ENCODE data around the gene FAS. TPM values are rescaled to one million over a fixed set of nuclear protein-coding genes. Genes with fewer than 3 reads are reported as not detected.

The FAS gene
- total RNA-seq, 1 experiment from 2014 or later: 9.3 TPM

- Histone ChIP-seq H3K9me3 (ENCODE audit: control insufficient read depth in 1 of 2, insufficient read depth in 1 of 2, low read depth in 1 of 2, low read length in 2 of 2) (no peaks in the 10 kb centered on the region), H3K9ac (ENCODE audit: low read length) (no peak overlapping the region), H3K4me3 (replicated peaks in 1 of 2; ENCODE audit: low read depth in 1 of 2, low read length in 2 of 2) (no peak overlapping the region), H2AFZ (ENCODE audit: low read depth, low read length, poor library complexity, severe bottlenecking) (no peak overlapping the region), H3K4me2 (ENCODE audit: low read length) (no peak overlapping the region), H3K27ac (ENCODE audit: low read depth, low read length) (no peak overlapping the region), H4K20me1 (ENCODE audit: insufficient read depth) (no peaks in the 10 kb centered on the region), H3K9me2 (ENCODE audit: insufficient read depth) (no peaks in the 10 kb centered on the region), H3K36me3 (ENCODE audit: control insufficient read depth in 1 of 2, insufficient read depth in 2 of 2, low read length in 2 of 2) (no peaks in the 10 kb centered on the region), H3K79me2 (ENCODE audit: insufficient read depth, low read length) (no peaks in the 10 kb centered on the region), H3K4me1 (ENCODE audit: control insufficient read depth in 1 of 2, insufficient read depth in 2 of 2, low read length in 2 of 2) (no peaks in the 10 kb centered on the region), H3K27me3 (ENCODE audit: insufficient read depth, low read length) (no peaks in the 10 kb centered on the region)
- ATAC-seq: no peak
- ChIA-PET CTCF (no interaction called here), POLR2A (no interaction called here), RAD21 (ENCODE audit: low non-redundant PET in 1 of 2, low total read pairs in 2 of 2, uncharacterized antibody in 2 of 2, unreplicated experiment in 2 of 2) (no interaction called here)
- intact Hi-C loops (cut with micrococcal nuclease): no loop called here
- no peak for TF ChIP-seq ATF3 (IDR thresholded peaks at IDR 0.05)
- TF ChIP-seq ZNF274 (IDR thresholded peaks at IDR 0.05; ENCODE audit: low read depth, low read length): no peak
- no peak for TF ChIP-seq CBX3 (IDR thresholded peaks at IDR 0.05; ENCODE audit: low read depth)
- TF ChIP-seq REST (IDR thresholded peaks at IDR 0.05; ENCODE audit: low read depth): no peak
- no peak for TF ChIP-seq ZFX (IDR thresholded peaks at IDR 0.05)
- no peak for TF ChIP-seq JUND (IDR thresholded peaks at IDR 0.05)
- TF ChIP-seq SP1 (IDR thresholded peaks at IDR 0.05; ENCODE audit: low read depth): no peak
- TF ChIP-seq RAD21 (IDR thresholded peaks at IDR 0.05; ENCODE audit: low read depth): no peak
- TF ChIP-seq SRF (IDR thresholded peaks at IDR 0.05; ENCODE audit: low read depth): no peak
- TF ChIP-seq POLR2AphosphoS5 (IDR thresholded peaks at IDR 0.05; ENCODE audit: low read depth, low read length): no peak
- no peak for TF ChIP-seq YY1 (IDR thresholded peaks at IDR 0.05; ENCODE audit: extremely low read depth, insufficient replicate concordance, low read depth, low read length)
- TF ChIP-seq TCF7L2 (IDR thresholded peaks at IDR 0.05; ENCODE audit: borderline replicate concordance, extremely low read depth, insufficient read depth, insufficient read length): no peak
- TF ChIP-seq ELF1 (IDR thresholded peaks at IDR 0.05; ENCODE audit: borderline replicate concordance, low read depth): no peak
- no peak for TF ChIP-seq SIN3A (IDR thresholded peaks at IDR 0.05; ENCODE audit: low read depth)
- no peak for TF ChIP-seq EZH2phosphoT487 (IDR thresholded peaks at IDR 0.05; ENCODE audit: borderline replicate concordance)
- TF ChIP-seq CEBPB (IDR thresholded peaks at IDR 0.05; ENCODE audit: low read depth): no peak
- TF ChIP-seq EZH2 (IDR thresholded peaks at IDR 0.05): no peak
- TF ChIP-seq ZBTB33 (IDR thresholded peaks at IDR 0.05; ENCODE audit: extremely low read depth, insufficient replicate concordance, low read length): no peak
- TF ChIP-seq EGR1 (IDR thresholded peaks at IDR 0.05; ENCODE audit: low read depth): no peak
- no TSS peak for BruUV-seq (replicated peaks)
- no peak for DNase-seq (ENCODE audit: low read depth, low spot score)
Measured at GRCh38 chr10:88964869-88965415, 25.7 kb upstream of the FAS start.

Measured in HCT116 (cell line).